NCI-H1105 treated with DMSO at 0.1 percent for 48 hours (cell line): ENCODE data around the gene ENPP6.
"Not testable (repeated sequence)": the region's sequence is repeated elsewhere in the genome, so short reads cannot be mapped to it uniquely, and the experiment has no call there.

Source experiments
- DNase-seq: peaks from one replicate; lab custom pipeline; 2025; lab: John Stamatoyannopoulos, UW

Gene ENPP6

GRCh38 chr4:184235526-184235925 is 17.9 kb upstream of the ENPP6 start:
- no peak for DNase-seq

- DNase-seq: no peak
Observed at GRCh38 chr4:184234155-184234554, 16.5 kb upstream of the ENPP6 start.

GRCh38 chr4:184232975-184233374 is 15.3 kb upstream of the ENPP6 start:
- DNase-seq: no peak

- no peak for DNase-seq
Observed at GRCh38 chr4:184232202-184232601, 14.5 kb upstream of the ENPP6 start.

GRCh38 chr4:184231573-184231972 is 13.9 kb upstream of the ENPP6 start:
- no peak for DNase-seq

GRCh38 chr4:184228056-184228705 is 10.5 kb upstream of the ENPP6 start:
- no peak for DNase-seq

GRCh38 chr4:184216515-184216914 is 1.2 kb downstream of the ENPP6 start:
- DNase-seq: no peak

- DNase-seq: no peak
Observed at GRCh38 chr4:184215709-184216328, 1.9 kb downstream of the ENPP6 start.

GRCh38 chr4:184214931-184215330 is 2.7 kb downstream of the ENPP6 start:
- DNase-seq: no peak

GRCh38 chr4:184207734-184208607 is 9.7 kb downstream of the ENPP6 start:
- DNase-seq: not testable (repeated sequence)

GRCh38 chr4:184205243-184205642 is 12.4 kb downstream of the ENPP6 start:
- DNase-seq: no peak

GRCh38 chr4:184203300-184203699 is 14.4 kb downstream of the ENPP6 start:
- no peak for DNase-seq

GRCh38 chr4:184201179-184201578 is 16.5 kb downstream of the ENPP6 start:
- DNase-seq: no peak

- DNase-seq: no peak
Observed at GRCh38 chr4:184200296-184200695, 17.4 kb downstream of the ENPP6 start.

- no peak for DNase-seq
Observed at GRCh38 chr4:184199780-184200179, 17.9 kb downstream of the ENPP6 start.

GRCh38 chr4:184198190-184198589 is 19.5 kb downstream of the ENPP6 start:
- no peak for DNase-seq

GRCh38 chr4:184197536-184198082 is 20.1 kb downstream of the ENPP6 start:
- no peak for DNase-seq

- DNase-seq: no peak
Observed at GRCh38 chr4:184196730-184197385, 20.8 kb downstream of the ENPP6 start.

GRCh38 chr4:184193556-184194525 is 23.8 kb downstream of the ENPP6 start:
- DNase-seq: no peak

GRCh38 chr4:184192933-184193332 is 24.7 kb downstream of the ENPP6 start:
- DNase-seq: no peak

GRCh38 chr4:184191267-184191666 is 26.4 kb downstream of the ENPP6 start:
- DNase-seq: no peak
